H1 (cell line): ENCODE results near the gene ITGAV.

Experiments used
- CEBPB ChIP-seq: IDR thresholded peaks from 2 replicates; pipeline ENCODE4 v1.6.1; 2012; ENCODE audit warnings: low read depth, low read length
- EGR1 ChIP-seq: IDR thresholded peaks from 2 replicates; pipeline ENCODE4 v1.6.1; 2011; ENCODE audit warnings: low read depth, low read length, borderline replicate concordance
- EZH2 ChIP-seq: fragments of 200-600 bp; sonication (generic); IDR thresholded peaks from 2 replicates; pipeline ENCODE4 v1.7.1; 2012; ENCODE audit warnings: low read depth, mild to moderate bottlenecking, moderate library complexity, low read length, inconsistent platforms; ENCODE audit not compliant: severe bottlenecking
- POLR2AphosphoS5 ChIP-seq: IDR thresholded peaks from 2 replicates; pipeline ENCODE4 v1.6.1; 2011; ENCODE audit warnings: low read depth, low read length
- RAD21 ChIP-seq, 2 experiments: IDR thresholded peaks in 1 of 2; conservative IDR thresholded peaks in 1 of 2; 2 replicates each; pipeline ENCODE4 v1.6.1; 2011; ENCODE audit warnings: low read depth in 2 of 2, low read length in 2 of 2, improper control_type of control experiment in 1 of 2, inconsistent platforms in 1 of 2, mild to moderate bottlenecking in 1 of 2, moderate library complexity in 1 of 2
- SP2 ChIP-seq: IDR thresholded peaks from 2 replicates; pipeline ENCODE4 v1.6.1; 2012; ENCODE audit warnings: mild to moderate bottlenecking, low read length, inconsistent platforms
- TF ChIP-seq, protein P1 (sequence below): IDR thresholded peaks from 2 replicates; pipeline ENCODE4 v1.6.1; 2011; ENCODE audit warnings: low read depth, mild to moderate bottlenecking, low read length; ENCODE audit not compliant: insufficient read depth

DNA sequence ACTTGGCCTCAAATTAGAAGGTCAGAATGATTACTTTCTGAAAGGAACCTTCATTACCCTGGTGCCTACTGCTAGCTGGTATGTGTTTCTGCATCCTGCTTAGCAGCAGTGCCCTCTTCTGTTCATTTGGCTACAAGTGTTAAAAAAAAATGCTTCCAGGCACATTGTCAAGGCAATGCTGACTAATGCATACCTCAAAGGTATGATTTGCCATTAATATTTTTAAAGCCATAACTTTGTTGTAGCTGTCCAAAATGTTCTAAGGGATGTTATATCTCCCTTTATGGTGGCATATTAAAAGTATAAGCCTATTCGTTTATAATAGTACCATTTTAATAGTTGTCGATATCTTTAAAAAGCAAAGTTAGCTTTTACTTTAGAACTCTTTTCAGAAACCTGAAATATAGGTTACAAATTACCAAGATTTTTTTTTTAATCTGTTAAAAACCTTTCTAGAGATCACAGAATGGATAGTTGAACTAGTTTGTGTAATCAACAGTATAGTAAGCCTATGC is 52.0 kb downstream of the ITGAV start:
- TF ChIP-seq, protein P1, sequence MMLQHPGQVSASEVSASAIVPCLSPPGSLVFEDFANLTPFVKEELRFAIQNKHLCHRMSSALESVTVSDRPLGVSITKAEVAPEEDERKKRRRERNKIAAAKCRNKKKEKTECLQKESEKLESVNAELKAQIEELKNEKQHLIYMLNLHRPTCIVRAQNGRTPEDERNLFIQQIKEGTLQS, result no peak
- TF ChIP-seq POLR2AphosphoS5 (no peak), EZH2 (no peak), RAD21 (IDR thresholded peaks at IDR 0.05 in 1 of 2, conservative IDR thresholded peaks at IDR 0.05 in 1 of 2; ENCODE audit: low read depth in 2 of 2, low read length in 2 of 2) (peak; percentile 92), EGR1 (no peak), CEBPB (no peak), SP2 (no peak)
